HG02938 (cell line): ENCODE results near the gene CHD2.
"Not testable (repeated sequence)": the region's sequence is repeated elsewhere in the genome, so short reads cannot be mapped to it uniquely, and the experiment has no call there.

Source experiments
- ATAC-seq: cut with Tn5 transposase; IDR thresholded peaks from one replicate; pipeline ENCODE4 v1.9.1; 2021; ENCODE audit warnings: mild to moderate bottlenecking, moderate library complexity; ENCODE audit not compliant: unreplicated experiment

CHD2 gene

DNA sequence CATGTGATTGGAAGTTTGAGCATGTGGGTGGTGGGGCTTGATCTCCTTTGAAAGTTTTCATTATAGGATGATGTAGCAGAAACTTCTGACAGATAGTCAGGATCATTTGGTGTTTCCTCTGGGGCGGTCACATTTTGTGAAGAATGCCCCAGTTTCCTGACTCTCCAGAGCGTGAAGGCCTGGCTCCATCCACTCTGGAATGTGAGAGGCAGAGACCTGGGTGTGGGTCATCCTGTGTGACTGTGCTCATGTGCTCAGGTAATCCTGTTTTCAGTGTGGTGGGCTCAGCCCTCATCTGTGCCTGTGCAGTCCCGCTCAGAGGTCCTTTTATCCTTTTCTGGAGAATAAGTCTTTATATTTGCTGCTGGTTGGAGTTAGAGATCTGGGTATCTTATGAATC is 107.9 kb downstream of the CHD2 start:
- ATAC-seq, result no peak

DNA sequence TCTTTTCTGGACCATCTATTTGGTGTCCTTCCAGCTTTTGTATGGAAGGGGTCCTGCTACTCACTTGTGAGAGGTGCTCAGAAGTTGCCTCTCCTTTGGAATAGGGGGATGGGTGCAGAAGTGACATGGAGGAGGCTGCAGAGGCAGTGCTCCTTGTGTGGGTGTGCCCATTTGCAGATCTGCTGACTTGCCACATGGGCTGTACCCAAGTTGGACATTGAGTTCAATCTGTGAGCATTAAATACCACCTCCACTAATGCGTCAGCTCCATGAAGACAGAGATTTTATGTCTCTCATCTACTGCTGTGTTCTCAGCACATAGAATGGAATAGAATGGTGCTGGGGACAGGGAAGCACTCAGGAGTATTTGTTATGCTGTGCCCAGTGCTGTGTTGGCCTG is 112.7 kb downstream of the CHD2 start:
- ATAC-seq, result no peak

DNA sequence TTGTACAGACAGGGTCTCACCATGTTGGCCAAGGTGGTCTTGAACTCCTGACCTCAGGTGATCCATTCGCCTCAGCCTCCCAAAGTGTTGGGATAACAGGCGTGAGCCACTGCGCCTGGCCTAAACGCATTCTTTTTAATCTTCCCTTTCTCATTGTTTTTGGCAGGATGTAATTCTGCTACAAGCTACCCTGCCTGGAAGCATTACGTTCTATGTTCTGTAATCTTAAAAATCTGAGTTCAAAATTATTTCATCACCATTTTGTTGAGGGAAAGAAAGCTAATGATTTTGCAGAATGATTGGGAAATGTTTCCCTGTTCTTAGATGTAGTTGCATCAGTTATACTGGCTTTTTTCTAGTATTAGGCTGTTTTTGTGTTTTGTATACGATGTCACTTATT is 117.4 kb downstream of the CHD2 start:
- no peak for ATAC-seq

DNA sequence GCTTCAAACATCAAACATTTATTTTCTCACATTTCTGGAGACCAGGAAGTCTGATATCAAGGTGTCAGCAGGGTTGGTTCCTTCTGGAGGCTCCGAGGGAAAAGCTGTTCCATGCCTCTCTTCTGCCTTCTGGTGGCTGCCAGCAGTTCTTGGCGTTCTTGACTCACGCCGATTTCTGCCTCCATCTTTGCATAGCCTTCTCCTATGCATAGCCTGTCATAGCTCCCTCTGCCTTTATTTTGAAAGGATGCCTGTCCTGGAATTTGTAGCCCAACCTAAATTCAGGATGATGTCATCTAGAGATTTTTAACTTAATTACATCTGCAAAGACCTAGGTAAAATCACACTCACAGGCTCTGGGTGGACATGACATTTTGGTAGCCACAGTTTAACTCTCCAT is 118.5 kb downstream of the CHD2 start:
- ATAC-seq, result no peak

DNA sequence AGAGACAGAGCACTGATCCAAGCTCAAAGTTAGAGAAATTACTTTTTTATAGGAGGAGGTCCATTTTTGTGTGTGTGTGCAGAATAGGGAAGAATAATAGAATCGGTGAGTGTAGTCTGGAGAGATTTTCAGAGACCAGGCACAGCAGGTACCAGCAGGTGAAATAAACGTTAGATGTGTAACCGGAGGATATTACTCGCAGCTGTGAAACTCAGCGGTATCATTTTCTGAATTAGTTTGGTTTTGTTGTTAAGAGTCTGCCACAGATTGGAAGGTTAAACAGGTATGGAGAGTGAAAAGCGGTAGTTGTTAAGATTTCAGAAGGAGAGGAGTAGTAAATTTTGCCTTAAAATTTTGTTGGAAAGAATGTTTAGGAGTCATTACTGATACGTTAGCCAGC is 119.0 kb downstream of the CHD2 start:
- ATAC-seq, result no peak

DNA sequence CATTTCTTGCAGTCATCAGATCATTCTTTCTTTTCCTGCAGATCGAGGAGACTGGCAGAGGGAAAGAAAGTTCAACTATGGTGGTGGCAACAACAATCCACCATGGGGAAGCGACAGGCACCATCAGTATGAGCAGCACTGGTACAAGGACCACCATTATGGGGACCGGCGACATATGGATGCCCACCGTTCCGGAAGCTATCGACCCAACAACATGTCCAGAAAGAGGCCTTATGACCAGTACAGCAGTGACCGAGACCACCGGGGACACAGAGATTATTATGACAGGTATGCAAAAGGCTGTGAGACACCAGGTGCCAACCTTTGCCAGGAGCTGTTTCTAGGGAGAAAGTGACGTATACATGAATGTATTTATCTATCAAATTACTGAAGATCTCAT is 119.8 kb downstream of the CHD2 start:
- no peak for ATAC-seq

DNA sequence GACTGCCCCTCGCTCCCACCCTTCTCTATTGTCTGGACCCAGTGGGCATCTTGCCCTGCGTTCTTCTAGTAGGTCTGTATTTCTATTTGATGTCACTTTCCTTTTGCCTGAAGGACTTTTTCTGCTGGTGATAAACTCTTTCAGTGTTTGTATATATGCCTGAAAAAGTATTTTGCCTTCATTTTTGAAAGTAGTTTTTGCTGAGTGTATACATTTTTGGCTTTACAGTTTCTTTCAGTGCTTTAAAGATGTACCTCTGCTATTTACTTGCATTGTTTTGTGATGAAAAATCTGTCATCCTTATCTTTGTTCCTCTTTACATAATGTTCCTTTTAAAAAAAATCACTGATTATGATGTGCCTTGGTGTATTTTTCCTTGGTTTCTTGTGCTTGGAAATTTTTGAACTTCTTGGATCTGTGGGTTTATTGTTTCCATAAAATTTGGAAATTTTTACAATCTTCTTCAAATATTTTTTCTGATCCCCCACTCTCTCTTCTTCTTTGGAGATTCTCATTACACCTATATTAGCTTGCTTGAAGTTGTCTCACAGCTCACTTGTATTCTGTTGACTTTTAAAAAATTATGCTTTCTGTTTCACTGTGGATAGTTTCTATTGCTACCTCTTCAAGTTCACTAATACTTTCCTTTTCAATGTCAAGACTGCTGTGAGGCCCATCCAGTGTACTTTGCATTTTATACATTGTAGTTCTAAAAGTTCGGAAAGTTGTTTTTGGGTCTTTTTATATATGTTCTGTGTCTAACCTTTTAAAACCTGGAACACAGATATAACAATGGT is 121.0 kb downstream of the CHD2 start:
- peak; percentile 83 for ATAC-seq

DNA sequence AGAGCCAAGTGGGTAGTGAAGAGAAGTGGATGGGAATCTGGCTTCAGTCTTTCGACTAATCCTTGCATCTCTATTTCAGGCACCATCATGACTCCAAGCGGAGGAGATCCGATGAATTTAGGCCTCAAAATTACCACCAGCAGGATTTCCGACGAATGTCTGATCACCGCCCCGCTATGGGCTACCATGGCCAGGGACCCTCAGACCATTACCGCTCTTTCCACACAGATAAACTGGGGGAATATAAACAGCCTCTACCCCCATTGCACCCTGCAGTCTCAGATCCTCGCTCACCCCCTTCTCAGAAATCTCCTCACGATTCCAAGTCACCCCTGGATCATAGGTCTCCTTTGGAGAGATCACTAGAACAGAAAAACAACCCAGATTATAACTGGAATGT is 124.2 kb downstream of the CHD2 start:
- ATAC-seq, result no peak

DNA sequence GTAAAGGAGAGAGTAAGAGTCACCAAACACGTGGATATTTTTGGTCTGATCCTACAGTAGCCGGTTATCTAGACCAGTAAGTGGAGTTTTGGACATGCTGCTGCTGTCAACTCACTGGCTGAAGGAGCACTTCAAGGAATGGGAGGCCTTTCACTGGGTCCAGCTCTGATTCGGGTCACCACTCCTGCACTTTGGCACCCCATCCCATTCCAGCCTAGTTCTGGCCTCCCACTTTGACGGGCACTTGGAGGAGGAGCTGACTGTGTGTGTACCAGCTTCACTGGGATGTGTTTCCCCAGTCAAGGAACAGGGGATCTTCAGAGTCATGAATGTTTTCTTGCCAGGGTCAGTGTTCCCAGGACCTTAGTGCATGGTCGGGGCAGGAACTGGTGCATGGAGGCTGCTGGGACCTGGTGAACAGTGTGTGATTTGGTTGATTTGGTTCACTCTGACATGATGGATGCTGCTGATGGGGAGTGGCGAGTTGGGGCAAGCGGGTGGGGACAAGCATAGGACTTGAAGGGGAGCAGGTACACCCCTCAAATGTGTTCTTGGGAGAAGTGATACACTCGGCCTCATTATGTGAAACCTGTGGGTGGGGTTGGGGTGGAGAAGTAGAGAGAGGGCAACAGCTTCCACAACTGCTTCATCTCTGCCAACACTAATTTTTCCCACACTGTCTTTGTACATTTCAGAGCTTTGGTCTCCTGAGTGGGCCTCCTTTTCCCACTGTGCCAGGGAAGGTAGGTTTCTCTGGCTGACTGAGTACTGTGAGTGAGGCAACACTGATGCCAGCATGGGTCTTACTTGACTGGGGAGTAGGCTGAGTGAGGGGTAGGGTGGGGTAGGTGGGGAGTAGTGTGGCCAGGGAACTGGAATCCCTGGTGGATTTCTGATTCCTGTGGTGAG is 124.8 kb downstream of the CHD2 start:
- ATAC-seq, result no peak

DNA sequence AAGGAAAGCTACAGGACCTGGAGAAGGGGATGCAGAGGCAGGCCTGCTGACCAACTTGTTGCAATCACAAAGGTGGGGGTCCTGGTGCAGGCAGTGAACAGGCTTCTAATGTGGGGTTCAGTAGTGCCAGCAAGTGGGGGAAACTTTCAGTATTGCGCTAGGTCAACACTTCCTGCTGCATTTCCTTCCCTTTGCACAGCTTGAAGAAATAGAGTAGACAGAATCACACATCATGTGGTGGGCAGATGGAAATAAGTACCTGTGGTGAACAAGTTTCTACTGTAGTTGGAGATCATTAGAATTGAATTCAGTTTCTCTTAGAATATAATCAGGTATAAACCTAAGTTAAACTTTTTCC is 125.5 kb downstream of the CHD2 start:
- no peak for ATAC-seq

DNA sequence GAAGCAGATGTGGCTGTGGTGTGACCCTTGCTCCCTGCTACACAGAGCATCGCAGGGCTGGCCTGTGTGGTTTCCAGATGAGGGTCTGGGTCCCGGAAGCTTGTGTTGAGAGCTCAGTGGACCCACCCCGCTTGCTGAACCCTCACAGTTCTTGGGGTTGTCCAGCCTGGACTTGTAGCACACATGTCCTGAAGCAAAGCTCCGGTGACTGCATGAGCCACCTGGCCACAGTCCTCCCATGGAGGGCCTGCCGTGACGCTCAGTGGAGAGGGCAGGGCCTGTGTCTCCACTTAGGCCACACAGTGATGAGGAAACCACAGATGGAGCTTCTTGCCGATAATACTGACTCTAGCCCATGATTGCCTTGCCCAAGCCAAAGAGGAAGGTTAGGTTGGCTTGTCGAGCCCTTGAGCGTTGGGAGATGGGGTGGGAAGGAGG is 126.3 kb downstream of the CHD2 start:
- no peak for ATAC-seq

DNA sequence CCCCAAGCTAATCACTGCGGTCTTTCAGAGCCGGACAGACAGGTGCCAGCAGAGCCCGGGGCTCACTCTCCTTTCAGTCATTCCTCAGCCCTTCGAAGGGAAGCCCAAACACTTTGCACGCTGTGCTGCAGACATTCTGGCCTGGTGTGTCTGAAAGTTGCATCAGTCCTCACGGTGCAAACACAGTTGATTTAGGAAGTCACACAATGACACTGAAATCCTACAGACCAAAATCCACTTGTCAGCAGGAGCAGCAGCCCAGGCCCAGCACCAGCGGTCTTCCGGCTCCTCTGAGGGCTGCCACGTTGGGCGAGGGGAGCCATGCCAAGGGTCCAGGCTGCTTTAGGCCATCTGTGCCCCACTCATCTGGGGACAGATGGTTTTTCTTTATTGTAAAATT is 127.3 kb downstream of the CHD2 start:
- no peak for ATAC-seq

DNA sequence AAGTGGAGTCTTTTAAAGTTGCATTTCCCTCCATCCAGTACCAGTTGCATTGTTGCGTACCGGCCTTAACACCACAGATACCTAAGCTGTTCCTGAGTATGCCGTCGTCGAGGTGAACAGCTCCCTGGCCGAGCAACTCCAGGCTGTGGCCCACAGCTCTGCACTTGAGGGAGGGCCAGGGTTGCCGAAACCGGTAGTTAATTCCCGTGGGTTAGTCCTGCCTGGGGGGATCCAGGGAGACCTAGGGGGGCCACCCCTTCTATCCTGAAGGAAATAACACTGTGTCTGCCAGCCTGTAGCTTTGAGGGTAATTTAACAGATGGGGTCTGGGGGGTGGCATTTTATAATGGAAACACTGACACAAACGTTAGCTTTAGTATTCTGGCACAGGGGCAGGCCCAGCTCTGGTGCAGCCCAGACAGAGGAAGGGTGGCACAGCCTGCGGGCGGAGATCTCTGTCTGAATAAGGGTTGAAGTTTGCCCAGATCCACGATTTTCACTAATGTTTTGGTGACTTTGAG is 128.0 kb downstream of the CHD2 start:
- no peak for ATAC-seq

DNA sequence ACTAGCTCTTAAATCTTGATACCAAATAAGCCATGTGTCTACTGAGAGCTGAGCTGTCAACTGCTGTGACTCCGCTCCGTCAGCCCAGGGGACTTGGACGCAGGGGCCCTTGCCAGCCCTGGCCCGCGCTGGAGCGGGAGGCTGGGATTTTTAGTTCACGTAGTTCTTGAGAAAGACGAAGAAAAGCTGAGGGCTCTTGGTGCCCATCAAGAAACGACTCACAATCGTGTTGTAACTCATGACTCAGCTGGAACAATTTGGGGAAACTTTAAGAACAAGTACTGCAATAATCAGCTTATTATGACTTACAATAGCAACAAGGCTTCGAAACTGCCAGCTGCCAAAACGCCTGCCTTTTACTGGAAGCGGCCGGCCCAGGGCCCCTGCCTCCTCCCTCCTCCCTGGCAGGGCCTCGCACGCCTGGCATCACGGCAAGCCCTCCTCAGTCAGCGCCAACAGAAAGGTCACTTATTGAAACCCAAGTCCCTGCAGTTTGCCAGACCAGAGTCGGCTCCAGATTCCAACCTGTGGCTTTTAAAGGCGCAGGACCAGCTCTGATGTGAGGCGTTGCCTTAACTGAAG is 128.6 kb downstream of the CHD2 start:
- ATAC-seq, result no peak

DNA sequence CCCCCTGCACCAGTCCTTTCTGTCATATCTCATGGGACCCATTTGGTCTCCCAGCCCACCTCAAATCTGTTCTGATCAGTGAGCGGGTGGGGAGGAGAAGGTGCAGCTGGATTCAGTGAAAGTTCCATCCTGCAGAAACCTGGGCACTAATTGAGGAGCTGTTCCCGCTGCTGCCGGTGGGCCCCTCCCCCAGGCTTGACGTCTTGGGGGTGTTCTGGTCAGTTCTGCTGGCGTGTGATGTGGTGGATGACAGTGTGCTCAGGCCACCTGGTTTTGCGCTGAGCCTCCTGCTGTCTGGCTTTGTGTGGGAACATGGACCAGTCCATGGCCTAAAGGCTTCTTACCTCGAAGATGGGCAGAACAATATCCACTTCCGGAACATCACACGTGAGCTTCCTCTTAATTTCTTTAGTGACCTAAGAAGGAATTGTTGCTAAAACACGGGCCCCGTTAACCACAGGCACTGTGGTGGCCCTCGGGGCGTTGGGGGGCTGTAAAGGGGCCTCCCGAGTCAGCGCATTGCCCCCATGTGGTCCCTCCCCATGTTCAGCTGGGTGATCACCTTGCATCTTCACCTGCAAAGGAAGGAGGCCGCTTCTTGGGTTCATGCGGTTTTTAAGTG is 129.2 kb downstream of the CHD2 start:
- no peak for ATAC-seq

DNA sequence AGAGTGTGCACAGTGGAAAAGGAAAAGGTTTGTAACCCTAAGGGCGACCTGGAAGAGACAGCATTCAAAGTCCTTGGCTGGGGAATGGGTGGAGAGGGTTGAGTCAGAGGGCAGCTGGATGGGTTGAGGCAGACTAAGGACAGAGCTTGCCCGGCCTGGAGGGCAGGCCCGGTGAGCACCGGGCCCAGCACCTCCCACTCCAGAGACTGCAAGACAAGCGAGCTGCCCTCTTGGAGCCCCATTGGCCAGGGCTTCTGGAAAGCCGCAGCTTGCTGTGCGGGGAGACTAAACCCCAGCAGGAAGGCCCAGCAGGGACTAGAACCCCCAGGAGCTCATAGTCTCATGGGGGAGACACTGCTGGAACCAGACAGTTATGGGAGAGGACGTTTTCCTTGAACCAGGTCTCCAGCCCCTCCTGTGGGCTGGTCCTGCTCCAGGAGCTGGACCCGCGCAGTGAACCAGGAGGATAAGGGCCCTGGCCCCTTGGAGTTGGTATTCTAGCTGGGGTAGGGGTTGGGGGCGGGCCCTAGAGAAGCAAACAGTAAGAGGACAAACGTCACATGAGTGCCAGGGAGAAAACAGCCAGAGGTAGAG is 129.8 kb downstream of the CHD2 start:
- ATAC-seq, result no peak

DNA sequence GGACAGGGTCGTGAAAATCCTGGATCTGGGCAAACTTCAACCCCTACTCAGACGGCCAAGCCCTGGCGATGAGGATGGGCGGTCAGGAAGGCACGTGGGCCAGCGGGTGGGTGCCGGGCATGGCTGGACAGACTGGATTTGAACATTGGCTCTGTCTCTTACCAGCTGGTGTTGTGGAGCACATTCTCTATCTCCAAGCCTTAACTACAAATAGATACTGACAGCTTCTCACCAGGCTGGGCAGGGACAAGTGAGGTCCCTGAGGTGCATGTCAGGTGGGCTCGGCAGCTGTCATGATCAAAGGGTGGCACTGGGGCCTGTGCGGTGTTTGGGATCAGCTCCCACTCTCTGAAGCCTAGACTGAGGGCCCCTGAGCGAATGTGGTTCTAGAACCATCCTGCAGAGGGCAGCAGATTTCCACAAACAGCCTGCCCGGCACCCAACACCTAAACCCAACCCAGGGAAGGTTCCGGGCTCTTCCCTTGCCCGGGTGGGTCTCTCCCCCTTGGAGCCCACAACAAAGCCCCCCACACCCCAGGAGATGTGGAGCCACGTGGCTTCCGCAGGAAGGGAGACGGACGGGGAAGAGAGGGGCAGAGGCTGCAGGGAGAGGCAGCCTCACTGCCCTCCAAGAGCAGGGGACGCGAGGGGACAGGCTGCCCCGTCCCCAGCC is 130.4 kb downstream of the CHD2 start:
- ATAC-seq, result peak; percentile 86

DNA sequence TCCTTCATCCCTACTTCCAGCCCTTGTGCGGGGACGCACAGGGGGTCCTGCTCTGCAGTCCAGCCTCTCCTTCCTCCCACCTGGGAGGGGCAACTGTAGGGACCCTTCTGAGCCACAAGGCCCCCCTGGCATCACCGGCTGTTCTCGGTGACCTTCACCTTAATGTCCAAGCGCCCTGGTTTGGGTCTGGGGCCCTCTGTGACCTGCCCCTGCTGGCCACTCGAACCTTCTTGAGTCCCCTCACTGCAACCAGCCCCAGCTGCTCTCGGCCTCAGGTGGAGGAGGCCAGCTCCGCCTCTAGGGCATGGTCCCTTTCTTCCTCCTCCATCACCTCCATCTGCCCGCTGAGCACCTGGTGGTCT is 131.0 kb downstream of the CHD2 start:
- no peak for ATAC-seq

DNA sequence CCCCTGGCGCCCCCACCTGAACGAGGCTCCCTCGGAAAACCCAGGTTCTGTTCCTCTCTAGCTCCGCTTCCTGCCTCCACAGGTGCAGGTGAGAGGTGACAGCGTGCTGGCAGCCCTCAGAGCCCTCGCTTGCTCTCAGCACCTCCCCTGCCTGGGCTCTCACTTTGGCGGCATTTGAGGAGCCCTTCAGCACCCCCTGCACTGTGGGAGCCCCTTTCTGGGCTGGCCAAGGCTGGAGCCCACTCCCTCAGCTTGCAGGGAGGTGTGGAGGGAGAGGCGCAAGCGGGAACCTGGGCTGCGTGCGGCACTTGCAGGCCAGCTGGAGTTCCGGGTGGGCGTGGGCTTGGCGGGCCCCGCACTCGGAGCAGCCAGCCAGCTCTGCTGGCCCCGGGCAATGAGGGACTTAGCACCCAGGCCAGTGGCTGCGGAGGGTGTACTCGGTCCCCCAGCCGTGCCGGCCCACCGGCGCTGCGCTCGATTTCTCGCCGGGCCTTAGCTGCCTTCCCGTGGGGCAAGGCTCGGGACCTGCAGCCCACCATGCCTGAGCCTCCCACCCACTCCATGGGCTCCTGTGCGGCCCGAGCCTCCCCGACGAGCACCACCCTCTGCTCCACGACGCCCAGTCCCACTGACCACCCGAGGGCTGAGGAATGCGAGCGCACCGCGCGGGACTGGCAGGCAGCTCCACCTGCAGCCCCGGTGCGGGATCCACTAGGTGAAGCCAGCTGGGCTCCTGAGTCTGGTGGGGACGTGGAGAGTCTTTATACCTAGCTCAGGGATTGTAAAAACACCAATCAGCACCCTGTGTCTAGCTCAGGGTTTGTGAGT is 131.6 kb downstream of the CHD2 start:
- not testable (repeated sequence) for ATAC-seq
